ENCODE measurements around the gene BUD31.

BUD31 gene

DNA sequence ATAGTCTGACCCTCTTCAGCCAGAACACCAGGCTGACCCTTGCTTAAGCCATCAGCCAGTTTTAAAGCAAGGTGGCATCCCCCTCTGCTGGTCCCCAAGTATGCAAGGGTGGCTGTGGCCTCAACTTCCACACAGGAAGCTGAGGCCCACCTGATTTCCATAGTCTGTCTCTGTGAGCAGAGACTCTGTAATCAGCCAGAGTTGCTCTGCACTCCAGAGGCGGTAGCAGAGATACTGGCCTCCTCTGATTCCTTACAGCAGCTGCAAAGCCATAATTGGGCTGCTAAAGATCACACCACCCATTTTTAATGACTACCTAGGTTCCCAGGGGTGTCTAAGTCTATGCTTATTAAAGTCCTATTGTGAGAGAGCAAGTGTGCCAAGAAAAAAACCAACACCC, 2.2 kb upstream of the BUD31 start:
- peaks cover 71% of the 10 kb centered on the region for H3K79me2 ChIP-seq (ENCODE audit: insufficient read depth, low read length)
- H3F3A ChIP-seq (ENCODE audit: insufficient read depth), result peaks cover 6% of the 10 kb centered on the region
- no peaks in the 10 kb centered on the region for H3K9me2 ChIP-seq (replicated peaks; ENCODE audit: insufficient read depth, low read length)
- TF ChIP-seq EZH2phosphoT487 (conservative IDR thresholded peaks at IDR 0.05; ENCODE audit: low read length), result no peak
- TF ChIP-seq, protein P1, sequence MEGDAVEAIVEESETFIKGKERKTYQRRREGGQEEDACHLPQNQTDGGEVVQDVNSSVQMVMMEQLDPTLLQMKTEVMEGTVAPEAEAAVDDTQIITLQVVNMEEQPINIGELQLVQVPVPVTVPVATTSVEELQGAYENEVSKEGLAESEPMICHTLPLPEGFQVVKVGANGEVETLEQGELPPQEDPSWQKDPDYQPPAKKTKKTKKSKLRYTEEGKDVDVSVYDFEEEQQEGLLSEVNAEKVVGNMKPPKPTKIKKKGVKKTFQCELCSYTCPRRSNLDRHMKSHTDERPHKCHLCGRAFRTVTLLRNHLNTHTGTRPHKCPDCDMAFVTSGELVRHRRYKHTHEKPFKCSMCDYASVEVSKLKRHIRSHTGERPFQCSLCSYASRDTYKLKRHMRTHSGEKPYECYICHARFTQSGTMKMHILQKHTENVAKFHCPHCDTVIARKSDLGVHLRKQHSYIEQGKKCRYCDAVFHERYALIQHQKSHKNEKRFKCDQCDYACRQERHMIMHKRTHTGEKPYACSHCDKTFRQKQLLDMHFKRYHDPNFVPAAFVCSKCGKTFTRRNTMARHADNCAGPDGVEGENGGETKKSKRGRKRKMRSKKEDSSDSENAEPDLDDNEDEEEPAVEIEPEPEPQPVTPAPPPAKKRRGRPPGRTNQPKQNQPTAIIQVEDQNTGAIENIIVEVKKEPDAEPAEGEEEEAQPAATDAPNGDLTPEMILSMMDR (IDR thresholded peaks at IDR 0.05; ENCODE audit: insufficient read depth, low read length, poor library complexity, severe bottlenecking), result no peak
- H3K4me2 ChIP-seq (ENCODE audit: low read depth, low read length, poor library complexity, severe bottlenecking), result peak overlapping the region; percentile 85
- H4K20me1 ChIP-seq (ENCODE audit: low read depth, low read length), result no peaks in the 10 kb centered on the region; the same call in 1 of the 2 replicates
- peak overlapping the region; percentile 83; the same call in 1 of the 2 replicates for H3K27ac ChIP-seq (ENCODE audit: low read depth, low read length)
- H3K9ac ChIP-seq (ENCODE audit: low read length), result peak overlapping the region; percentile 95
- peaks cover 14% of the 10 kb centered on the region; the same call in 1 of the 2 replicates for H3K36me3 ChIP-seq (ENCODE audit: low read length)
- no peak overlapping the region for H2AFZ ChIP-seq (ENCODE audit: low read depth, low read length, severe bottlenecking)
- no peaks in the 10 kb centered on the region for H3K9me3 ChIP-seq (ENCODE audit: insufficient read depth, low read length)
- H3K27me3 ChIP-seq (ENCODE audit: low read length), result no peaks in the 10 kb centered on the region
- H3K4me3 ChIP-seq (ENCODE audit: insufficient read depth, low read length, poor library complexity, severe bottlenecking), result peak overlapping the region; percentile 73

DNA sequence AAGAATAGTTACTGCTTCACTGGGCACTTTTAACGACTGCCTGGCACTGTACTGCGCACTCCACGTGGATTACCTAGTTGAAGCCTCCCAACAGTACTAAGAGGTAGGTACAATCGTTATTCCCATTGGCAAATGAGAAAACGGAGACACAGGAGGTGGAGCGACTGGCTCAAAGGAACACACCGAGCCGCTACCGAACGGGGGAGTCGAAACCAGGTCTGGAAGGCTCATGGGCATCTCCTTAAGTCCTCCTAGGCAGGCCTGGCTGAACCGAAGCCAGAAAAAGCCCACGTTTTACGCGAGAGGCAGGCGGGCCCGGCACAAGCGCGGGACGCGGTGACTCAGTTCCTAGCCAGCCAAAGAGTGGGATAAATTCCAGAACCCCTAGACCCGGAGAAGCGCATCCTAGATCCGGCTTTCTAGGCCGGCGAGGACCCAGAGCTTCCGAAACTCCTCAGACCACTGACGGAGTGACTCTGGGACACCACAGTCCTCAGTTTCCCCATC, 844 bp upstream of the BUD31 start:
- H4K20me1 ChIP-seq (ENCODE audit: low read depth, low read length), result no peaks in the 10 kb centered on the region; the same call in 1 of the 2 replicates

DNA sequence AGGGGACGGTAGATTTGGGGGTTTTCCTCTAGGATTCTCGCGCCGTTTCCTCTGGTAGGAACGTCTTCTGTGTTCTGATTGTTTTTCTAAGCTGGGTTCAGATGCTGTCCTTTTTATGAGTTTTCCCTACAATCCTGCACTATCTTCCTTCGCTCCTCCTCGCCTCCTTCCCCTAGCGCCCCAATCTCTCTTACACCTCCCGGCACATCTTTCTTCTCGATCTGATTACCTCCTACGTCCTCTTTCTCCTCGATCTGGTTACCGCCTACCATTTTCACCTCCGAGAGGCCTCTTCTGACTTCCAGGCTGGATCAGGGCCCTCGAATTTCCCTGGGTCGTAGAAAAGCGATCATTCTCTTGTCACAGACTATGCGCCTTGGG, 413 bp downstream of the BUD31 start:
- TF ChIP-seq EZH2phosphoT487 (conservative IDR thresholded peaks at IDR 0.05; ENCODE audit: low read length), result no peak
- TF ChIP-seq, protein P1 (IDR thresholded peaks at IDR 0.05; ENCODE audit: insufficient read depth, low read length, poor library complexity, severe bottlenecking), result no peak
- peak overlapping the region; percentile 73 for H3K4me3 ChIP-seq (ENCODE audit: insufficient read depth, low read length, poor library complexity, severe bottlenecking)
- H3F3A ChIP-seq (ENCODE audit: insufficient read depth), result peaks cover 10% of the 10 kb centered on the region; the same call in 1 of the 2 replicates
- peak overlapping the region; percentile 83 for H3K27ac ChIP-seq (ENCODE audit: low read depth, low read length)
- H3K36me3 ChIP-seq (ENCODE audit: low read length), result peaks cover 17% of the 10 kb centered on the region; the same call in 1 of the 2 replicates
- H3K9me2 ChIP-seq (replicated peaks; ENCODE audit: insufficient read depth, low read length), result no peaks in the 10 kb centered on the region
- H3K9ac ChIP-seq (ENCODE audit: low read length), result peak overlapping the region; percentile 95
- no peaks in the 10 kb centered on the region; the same call in 1 of the 2 replicates for H4K20me1 ChIP-seq (ENCODE audit: low read depth, low read length)
- H2AFZ ChIP-seq (ENCODE audit: low read depth, low read length, severe bottlenecking), result peak overlapping the region; percentile 85
- peak overlapping the region; percentile 85 for H3K4me2 ChIP-seq (ENCODE audit: low read depth, low read length, poor library complexity, severe bottlenecking)
- peaks cover 69% of the 10 kb centered on the region for H3K79me2 ChIP-seq (ENCODE audit: insufficient read depth, low read length)
- H3K9me3 ChIP-seq (ENCODE audit: insufficient read depth, low read length), result no peaks in the 10 kb centered on the region
- H3K27me3 ChIP-seq (ENCODE audit: low read length), result no peaks in the 10 kb centered on the region

More for the DNA sequence above, 844 bp upstream of the BUD31 start:
- TF ChIP-seq EZH2phosphoT487 (conservative IDR thresholded peaks at IDR 0.05; ENCODE audit: low read length), result no peak
- TF ChIP-seq, protein P1 (IDR thresholded peaks at IDR 0.05; ENCODE audit: insufficient read depth, low read length, poor library complexity, severe bottlenecking), result no peak
- H3K4me2 ChIP-seq (ENCODE audit: low read depth, low read length, poor library complexity, severe bottlenecking), result peak overlapping the region; percentile 85
- peak overlapping the region; percentile 95 for H3K9ac ChIP-seq (ENCODE audit: low read length)
- H3K27ac ChIP-seq (ENCODE audit: low read depth, low read length), result peak overlapping the region; percentile 83
- H3K79me2 ChIP-seq (ENCODE audit: insufficient read depth, low read length), result peaks cover 71% of the 10 kb centered on the region
- H3K27me3 ChIP-seq (ENCODE audit: low read length), result no peaks in the 10 kb centered on the region
- no peaks in the 10 kb centered on the region for H3K9me2 ChIP-seq (replicated peaks; ENCODE audit: insufficient read depth, low read length)
- no peaks in the 10 kb centered on the region for H3K9me3 ChIP-seq (ENCODE audit: insufficient read depth, low read length)
- peak overlapping the region; percentile 73 for H3K4me3 ChIP-seq (ENCODE audit: insufficient read depth, low read length, poor library complexity, severe bottlenecking)
- H3F3A ChIP-seq (ENCODE audit: insufficient read depth), result peaks cover 6% of the 10 kb centered on the region
- H2AFZ ChIP-seq (ENCODE audit: low read depth, low read length, severe bottlenecking), result peak overlapping the region; percentile 85
- H3K36me3 ChIP-seq (ENCODE audit: low read length), result peaks cover 15% of the 10 kb centered on the region; the same call in 1 of the 2 replicates

All from SU-DHL-6 (cell line).